ENCODE results near the gene YWHAE.

- no peak for TF ChIP-seq CTCF (IDR thresholded peaks at IDR 0.05)
- no peak for TF ChIP-seq SIN3A (IDR thresholded peaks at IDR 0.05; ENCODE audit: borderline replicate concordance, insufficient read depth, low read depth, low read length)
- no peak for TF ChIP-seq REST (IDR thresholded peaks at IDR 0.05; ENCODE audit: insufficient read depth in 1 of 2, low read depth in 2 of 2, low read length in 1 of 2)
- TF ChIP-seq POLR2AphosphoS5 (IDR thresholded peaks at IDR 0.05; ENCODE audit: low read depth, low read length), result no peak
Observed at GRCh38 chr17:1414001-1414574, 14.1 kb upstream of the YWHAE start.

Measured in Panc1 (cell line).